Measurements from ENCODE around the gene GRID1. TPM values are rescaled to one million over a fixed set of nuclear protein-coding genes. Genes with fewer than 3 reads are reported as not detected.

GRID1 gene
- total RNA-seq, 1 experiment from 2014 or later = 5.6 TPM

GRCh38 chr10:86295791-86296190 lies 70.8 kb downstream of the GRID1 start:
- ATAC-seq (no peak), DNase-seq (ENCODE audit: low read depth, low spot score) (no peak)
- TF ChIP-seq FOSL1 (IDR thresholded peaks at IDR 0.05; ENCODE audit: low read depth) (no peak), EGR1 (IDR thresholded peaks at IDR 0.05; ENCODE audit: low read depth) (no peak), ELF1 (IDR thresholded peaks at IDR 0.05; ENCODE audit: borderline replicate concordance, low read depth) (no peak), ZNF274 (IDR thresholded peaks at IDR 0.05; ENCODE audit: low read depth, low read length) (no peak), SRF (IDR thresholded peaks at IDR 0.05; ENCODE audit: low read depth) (no peak), SP1 (IDR thresholded peaks at IDR 0.05; ENCODE audit: low read depth) (no peak), CEBPB (IDR thresholded peaks at IDR 0.05; ENCODE audit: low read depth) (no peak), EZH2 (IDR thresholded peaks at IDR 0.05) (no peak), ZFX (IDR thresholded peaks at IDR 0.05) (no peak), ATF3 (IDR thresholded peaks at IDR 0.05) (no peak), POLR2AphosphoS5 (IDR thresholded peaks at IDR 0.05; ENCODE audit: low read depth, low read length) (no peak), POLR2A (IDR thresholded peaks at IDR 0.05; ENCODE audit: borderline replicate concordance, extremely low read depth, insufficient read depth, insufficient read length) (no peak), TCF7L2 (IDR thresholded peaks at IDR 0.05; ENCODE audit: borderline replicate concordance, extremely low read depth, insufficient read depth, insufficient read length) (no peak), YY1 (IDR thresholded peaks at IDR 0.05; ENCODE audit: extremely low read depth, insufficient replicate concordance, low read depth, low read length) (no peak), EZH2phosphoT487 (IDR thresholded peaks at IDR 0.05; ENCODE audit: borderline replicate concordance) (no peak)
- ChIA-PET POLR2A (no interaction called here), CTCF (no interaction called here), RAD21 (ENCODE audit: low non-redundant PET in 1 of 2, low total read pairs in 2 of 2, uncharacterized antibody in 2 of 2, unreplicated experiment in 2 of 2) (no interaction called here)
- H3K4me2 ChIP-seq (ENCODE audit: low read length) = no peak overlapping the region
- H3K4me1 ChIP-seq (ENCODE audit: control insufficient read depth in 1 of 2, insufficient read depth in 2 of 2, low read length in 2 of 2) = no peaks in the 10 kb centered on the region
- no peaks in the 10 kb centered on the region for H3K9me3 ChIP-seq (ENCODE audit: control insufficient read depth in 1 of 2, insufficient read depth in 1 of 2, low read depth in 1 of 2, low read length in 2 of 2)
- no peaks in the 10 kb centered on the region for H3K79me2 ChIP-seq (ENCODE audit: insufficient read depth, low read length)
- intact Hi-C loops (cut with micrococcal nuclease) = no loop called here
- no peaks in the 10 kb centered on the region for H3K9me2 ChIP-seq (ENCODE audit: insufficient read depth)
- no peaks in the 10 kb centered on the region for H3K36me3 ChIP-seq (ENCODE audit: control insufficient read depth in 1 of 2, insufficient read depth in 2 of 2, low read length in 2 of 2)
- no TSS peak for BruUV-seq (replicated peaks)
- H3K4me3 ChIP-seq (replicated peaks in 1 of 2; ENCODE audit: low read depth in 1 of 2, low read length in 2 of 2) = no peak overlapping the region
- no peak overlapping the region for H3K27ac ChIP-seq (ENCODE audit: low read depth, low read length)
- H4K20me1 ChIP-seq (ENCODE audit: insufficient read depth) = no peaks in the 10 kb centered on the region
- no peaks in the 10 kb centered on the region; the same call in 1 of the 2 replicates for H3K27me3 ChIP-seq (ENCODE audit: insufficient read depth, low read length)
- H2AFZ ChIP-seq (ENCODE audit: low read depth, low read length, poor library complexity, severe bottlenecking) = no peak overlapping the region
- H3K9ac ChIP-seq (ENCODE audit: low read length) = no peak overlapping the region

All from HCT116 (cell line).